HK-2 (cell line): ENCODE results near the gene PDS5B.
"Not testable (repeated sequence)": the region's sequence is repeated elsewhere in the genome, so short reads cannot be mapped to it uniquely, and the experiment has no call there.

Experiments
- DNase-seq: peaks from one replicate; pipeline ENCODE4 v3.0.0-alpha.2; 2018; ENCODE audit not compliant: unreplicated experiment

Gene PDS5B

GRCh38 chr13:32650705-32651311 is 64.6 kb downstream of the PDS5B start:
- peak; percentile 10 for DNase-seq

DNA sequence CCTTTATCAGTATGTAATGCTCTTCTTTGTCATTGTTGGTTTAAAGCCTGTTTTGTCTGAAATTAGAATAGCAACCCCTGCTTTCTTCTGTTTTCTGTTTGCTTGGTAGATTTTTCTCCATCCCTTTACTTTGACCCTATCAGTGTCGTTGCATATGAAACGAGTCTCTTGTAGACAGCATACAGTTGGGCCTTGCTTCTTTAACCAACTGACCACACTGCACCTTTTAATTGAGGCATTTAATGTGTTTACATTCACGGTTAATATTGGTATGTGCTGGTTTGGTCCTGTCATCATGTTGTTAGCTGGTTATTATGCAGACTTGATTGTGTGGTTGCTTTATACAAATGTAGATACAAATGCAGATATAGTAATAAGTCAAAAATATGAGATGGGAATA is 71.1 kb downstream of the PDS5B start:
- no peak for DNase-seq

GRCh38 chr13:32659736-32660135 is 73.5 kb downstream of the PDS5B start:
- DNase-seq: no peak

DNA sequence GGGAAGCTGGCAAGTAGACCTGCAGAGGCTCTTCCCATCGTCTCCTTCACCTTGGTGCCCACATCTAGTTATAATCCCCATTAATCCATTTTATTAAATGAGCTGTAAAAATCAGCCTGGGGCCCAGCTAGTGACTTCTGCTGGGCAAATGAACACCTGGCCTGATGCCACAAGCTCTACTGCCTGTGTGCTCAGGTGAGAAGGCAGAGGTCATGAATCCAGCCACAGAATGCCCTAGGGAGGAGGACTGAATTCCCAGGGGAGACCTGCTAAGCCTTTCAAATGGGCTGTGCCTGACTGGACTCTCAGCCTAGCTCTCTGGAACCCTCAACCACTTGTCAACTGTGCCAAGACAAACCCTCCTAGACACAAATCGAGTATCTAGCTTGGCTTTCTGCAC is 74.0 kb downstream of the PDS5B start:
- DNase-seq: no peak

GRCh38 chr13:32661685-32662084 is 75.4 kb downstream of the PDS5B start:
- DNase-seq: no peak

DNA sequence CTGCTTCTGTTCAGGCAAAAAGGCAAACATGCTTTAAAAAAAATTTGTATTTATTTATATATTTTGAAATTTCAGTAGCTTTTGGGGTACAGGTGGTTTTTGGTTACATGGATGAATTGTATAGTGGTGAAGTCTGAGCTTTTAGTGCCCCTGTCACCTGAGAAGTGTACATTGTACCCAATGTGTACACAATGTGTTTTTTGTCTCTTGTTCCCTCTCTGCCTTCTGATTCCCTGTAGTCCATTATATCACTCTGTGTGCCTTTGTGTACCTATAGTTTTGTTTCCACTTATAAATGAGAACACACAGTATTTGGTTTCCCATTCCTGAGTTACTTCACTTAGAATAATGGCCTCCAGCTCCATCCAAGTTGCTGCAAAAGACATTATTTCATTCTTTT is 77.4 kb downstream of the PDS5B start:
- no peak for DNase-seq

DNA sequence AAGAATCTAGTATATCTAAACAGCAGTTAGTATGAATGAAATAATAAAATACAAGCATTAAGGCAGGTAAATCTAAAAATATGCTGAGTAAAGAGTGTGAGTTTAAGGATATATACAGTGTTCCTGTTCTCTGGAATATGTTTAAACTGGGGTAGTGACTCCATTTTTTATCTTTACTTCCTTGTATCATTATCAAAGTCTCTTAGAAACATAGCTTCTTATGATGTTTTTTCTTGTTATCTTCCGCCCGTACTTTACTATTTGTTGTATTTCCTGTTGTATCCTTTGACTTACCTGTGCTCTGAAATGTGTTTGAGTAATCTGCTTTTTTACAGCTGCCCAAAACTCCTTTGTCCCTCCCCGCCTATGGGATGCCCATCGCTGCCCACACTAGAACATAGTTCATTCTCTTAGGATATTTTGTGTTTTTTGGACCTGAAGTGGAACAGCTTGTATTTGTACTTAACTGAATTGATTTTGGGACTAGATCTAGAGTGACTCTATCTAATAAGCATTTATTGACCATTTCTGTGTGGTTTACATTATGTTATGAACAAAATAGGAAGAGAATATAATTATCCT is 80.8 kb downstream of the PDS5B start:
- DNase-seq: no peak

DNA sequence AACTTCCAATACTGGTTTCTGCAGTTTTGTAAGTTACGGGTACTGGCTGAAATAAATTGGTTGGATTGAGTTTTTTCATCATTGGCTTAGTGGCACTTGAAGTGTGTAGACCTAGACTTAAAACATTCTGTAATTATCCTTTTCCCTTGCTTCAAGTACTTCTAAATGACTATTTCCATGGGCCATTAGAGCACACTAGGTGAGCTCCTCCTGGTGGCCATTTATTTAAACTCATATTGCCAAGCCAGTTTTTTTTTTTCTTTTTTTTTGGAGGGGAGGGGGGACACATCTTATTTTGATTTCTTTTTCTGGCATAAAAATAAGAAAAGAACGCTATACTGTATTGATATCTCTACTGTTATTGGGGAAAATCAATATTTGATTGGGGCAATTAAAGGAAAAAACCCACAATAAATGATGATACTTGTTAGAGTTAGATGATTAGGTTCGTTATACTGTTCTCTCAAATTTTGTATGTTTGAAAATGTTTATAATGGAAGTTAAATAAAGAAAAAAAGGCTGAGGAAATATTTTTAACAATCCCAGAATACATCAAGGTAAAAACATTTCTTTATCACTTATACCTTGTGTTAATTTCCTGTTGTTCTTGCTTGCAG is 82.9 kb downstream of the PDS5B start:
- no peak for DNase-seq

GRCh38 chr13:32674503-32674902 is 88.3 kb downstream of the PDS5B start:
- no peak for DNase-seq

DNA sequence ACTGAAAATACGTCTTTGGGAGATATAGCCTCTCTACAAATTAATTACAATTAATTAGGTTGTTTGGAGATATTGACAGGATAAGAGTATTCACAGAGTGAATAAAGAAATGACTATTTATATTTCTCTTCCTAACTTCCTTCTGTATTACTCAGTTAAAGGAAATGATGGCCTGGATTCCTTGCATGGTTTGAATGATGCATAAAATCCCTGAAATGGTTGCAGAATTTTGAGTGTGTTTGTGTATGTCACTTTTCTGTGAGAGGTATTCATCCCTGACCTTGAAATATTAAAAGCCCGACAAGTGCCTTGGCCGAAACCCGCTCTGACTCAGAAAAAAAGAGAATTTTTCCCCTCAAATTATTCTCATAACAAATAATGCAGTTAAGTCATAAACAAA is 90.0 kb downstream of the PDS5B start:
- no peak for DNase-seq

DNA sequence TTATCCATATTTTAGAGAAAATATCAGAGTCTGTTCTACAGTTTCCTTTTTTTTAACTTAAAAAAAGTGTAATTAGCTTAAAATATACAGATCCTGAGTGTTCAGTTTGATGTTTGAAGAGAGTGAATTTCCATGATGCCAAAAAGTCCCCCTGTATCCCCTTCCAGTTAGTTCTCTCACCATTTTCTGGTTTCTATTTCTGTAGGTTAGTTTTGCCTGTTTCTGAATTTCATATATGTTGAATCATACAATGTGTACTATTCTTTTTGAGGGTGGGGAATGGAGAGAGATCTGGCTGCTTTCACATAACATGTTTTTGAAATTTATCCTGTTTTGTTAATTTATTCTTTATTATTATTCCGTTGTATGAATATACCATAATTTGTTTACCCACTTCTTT is 95.9 kb downstream of the PDS5B start:
- no peak for DNase-seq

GRCh38 chr13:32682740-32683139 is 96.5 kb downstream of the PDS5B start:
- DNase-seq: no peak

- no peak for DNase-seq
Observed at GRCh38 chr13:32687275-32687674, 101.0 kb downstream of the PDS5B start.

GRCh38 chr13:32695602-32696250 is 109.5 kb downstream of the PDS5B start:
- no peak for DNase-seq

- DNase-seq: no peak
Observed at GRCh38 chr13:32707471-32707870, 121.2 kb downstream of the PDS5B start.

- no peak for DNase-seq
Observed at GRCh38 chr13:32713397-32713796, 127.1 kb downstream of the PDS5B start.

DNA sequence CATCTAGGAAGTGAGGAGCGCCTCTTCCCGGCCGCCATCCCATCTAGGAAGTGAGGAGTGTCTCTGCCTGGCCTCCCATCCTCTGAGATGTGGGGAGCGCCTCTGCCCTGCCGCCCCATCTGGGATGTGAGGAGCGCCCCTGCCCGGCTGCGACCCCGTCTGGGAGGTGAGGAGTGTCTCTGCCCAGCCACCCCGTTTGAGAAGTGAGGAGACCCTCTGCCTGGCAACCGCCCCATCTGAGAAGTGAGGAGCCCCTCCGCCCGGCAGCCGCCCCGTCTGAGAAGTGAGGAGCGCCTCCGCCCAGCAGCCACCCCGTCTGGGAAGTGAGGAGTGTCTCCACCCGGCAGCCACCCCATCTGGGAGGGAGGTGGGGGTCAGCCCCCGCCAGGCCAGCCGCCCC is 129.9 kb downstream of the PDS5B start:
- not testable (repeated sequence) for DNase-seq

DNA sequence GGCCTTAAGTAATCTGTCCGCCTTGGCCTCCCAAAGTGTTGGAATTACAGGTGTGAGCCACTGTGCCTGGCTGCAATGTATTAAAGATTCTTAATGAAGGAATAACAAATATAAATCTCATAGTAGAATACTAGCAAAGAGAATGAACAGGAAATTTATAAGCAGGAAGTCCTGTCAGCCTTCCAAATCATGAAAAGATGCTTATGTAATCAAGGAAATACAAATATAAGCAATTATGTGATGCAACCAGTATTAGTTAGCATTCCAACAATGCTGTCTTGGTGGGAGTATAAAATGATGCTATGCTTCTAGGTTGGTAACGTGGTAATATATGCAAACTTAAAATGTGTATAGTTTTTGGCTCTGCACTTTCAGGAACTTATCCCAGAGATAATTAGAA is 133.8 kb downstream of the PDS5B start:
- DNase-seq: no peak

GRCh38 chr13:32721131-32722034 is 135.1 kb downstream of the PDS5B start:
- DNase-seq: not testable (repeated sequence)

GRCh38 chr13:32722340-32722739 is 136.1 kb downstream of the PDS5B start:
- DNase-seq: no peak

GRCh38 chr13:32723987-32724386 is 137.7 kb downstream of the PDS5B start:
- DNase-seq: no peak
